Subcutaneous adipose tissue (tissue), 4 donors: ENCODE results near the gene COL9A2. TPM values are rescaled to one million over a fixed set of nuclear protein-coding genes. Genes with fewer than 3 reads are reported as not detected.

Experiments
- CTCF ChIP-seq: fragments of 450-650 bp; IDR thresholded peaks from one replicate; pipeline ENCODE4 v1.5.1; 2016; ENCODE audit warnings: low read depth, mild to moderate bottlenecking, control low read depth, antibody characterized with exemption, moderate library complexity
- total RNA-seq, 4 donors: library from RNA; depleted of rRNA; stranded (reverse); fragments of >200 nt; gene quantifications; one replicate each; pipeline ENCODE4 v1.1.0, GENCODE V29; 2016

The COL9A2 gene
- total RNA-seq, 4 donors from 2014 or later, result 0.65 to 7.8 (median 4.1) TPM

- no peak for TF ChIP-seq CTCF
Measured at GRCh38 chr1:40315795-40316594, 1.1 kb downstream of the COL9A2 start.

- no peak for TF ChIP-seq CTCF
Measured at GRCh38 chr1:40315239-40315794, 1.8 kb downstream of the COL9A2 start.

- TF ChIP-seq CTCF, result no peak
Measured at GRCh38 chr1:40314721-40315238, 2.3 kb downstream of the COL9A2 start.

- TF ChIP-seq CTCF, result no peak
Measured at GRCh38 chr1:40313958-40314720, 2.9 kb downstream of the COL9A2 start.

GRCh38 chr1:40313329-40313957 lies 3.6 kb downstream of the COL9A2 start:
- no peak for TF ChIP-seq CTCF

GRCh38 chr1:40312238-40313205 lies 4.6 kb downstream of the COL9A2 start:
- TF ChIP-seq CTCF, result no peak
